Stimulated activated CD8-positive, alpha-beta memory T cell treated with anti-CD3 and anti-CD28 coated beads, Interleukin-15, amount 100 ng/mL, for 4 hours (primary cell): ENCODE data around the gene DDX41.
"Not testable (repeated sequence)": the region's sequence is repeated elsewhere in the genome, so short reads cannot be mapped to it uniquely, and the experiment has no call there.

ENCODE experiments used
- DNase-seq, 2 donors: peaks; one replicate each; pipeline ENCODE4 v3.0.0-alpha.2; 2020; ENCODE audit warnings: low read depth in 2 of 2

Gene DDX41

DNA sequence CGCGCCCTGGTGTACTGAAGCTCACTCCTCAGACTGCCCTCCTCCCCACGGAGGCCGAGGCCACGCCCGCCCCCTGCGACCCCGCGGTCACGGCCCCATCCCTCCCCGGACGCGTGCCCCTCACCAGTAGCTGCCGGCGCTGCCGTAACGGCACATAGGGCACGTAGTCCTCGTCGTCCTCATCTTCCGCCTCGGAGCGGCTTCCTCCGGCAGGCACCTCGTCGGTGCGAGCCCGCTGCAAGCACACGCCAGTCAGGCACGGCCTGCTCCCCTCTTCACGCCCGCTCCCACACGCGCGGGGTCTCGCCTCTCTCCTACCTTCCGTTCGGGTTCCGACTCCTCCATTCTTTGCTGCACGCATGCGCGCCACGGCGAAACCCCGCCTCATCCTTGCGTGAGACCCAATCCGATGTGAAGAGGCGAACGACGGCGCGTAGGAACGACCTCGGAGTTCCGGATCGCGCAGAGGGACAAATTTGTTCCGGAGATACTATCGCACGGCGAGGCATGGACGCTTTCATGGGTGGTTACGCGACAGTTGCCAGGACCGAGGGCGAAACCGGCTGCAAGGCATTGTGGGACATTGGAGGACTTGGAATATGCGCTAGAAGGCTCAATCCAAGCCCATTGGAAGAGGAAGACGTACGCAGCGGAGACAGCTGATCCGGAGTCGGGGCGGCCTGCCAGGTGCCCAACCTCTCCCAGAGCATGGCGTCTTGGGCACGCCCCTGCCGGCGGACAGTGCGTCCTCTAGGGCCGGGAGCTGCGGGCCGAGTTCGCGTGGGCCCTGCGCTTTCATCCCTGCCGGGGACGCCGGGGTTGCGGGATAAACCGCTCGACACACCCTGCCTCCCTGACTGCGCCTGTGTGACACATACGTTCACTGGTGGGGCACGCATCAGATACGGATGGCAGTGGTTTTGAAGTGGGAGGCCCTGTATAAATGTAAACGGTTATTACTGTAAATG is at the start of gene DDX41:
Gene DDX41, minus strand, starts transcription at position 361 of the 968 bp plus-strand sequence. Its CDS starts 16 bp downstream, at position 345.
- DNase-seq, result peak; percentile 92 to 93

DNA sequence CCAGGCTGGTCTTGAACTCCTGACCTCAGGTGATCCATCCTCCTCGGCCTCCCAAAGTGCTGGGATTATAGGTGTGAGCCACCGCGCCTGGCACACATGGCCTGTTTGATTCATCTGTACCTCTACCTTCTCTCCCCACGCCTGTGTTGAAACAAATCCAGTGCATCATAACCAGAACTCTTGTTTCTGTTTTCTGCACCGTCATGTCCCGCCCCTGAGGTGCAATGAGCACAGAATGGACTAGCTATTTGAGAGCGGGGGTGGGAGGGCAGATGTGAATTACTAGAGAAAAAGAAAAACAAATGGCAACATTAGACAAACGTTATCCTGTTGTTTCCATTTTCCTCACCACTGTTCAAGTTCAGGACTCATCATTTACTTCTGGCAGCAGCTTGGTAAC is 48.3 kb upstream of the DDX41 start:
- DNase-seq, result no peak

DNA sequence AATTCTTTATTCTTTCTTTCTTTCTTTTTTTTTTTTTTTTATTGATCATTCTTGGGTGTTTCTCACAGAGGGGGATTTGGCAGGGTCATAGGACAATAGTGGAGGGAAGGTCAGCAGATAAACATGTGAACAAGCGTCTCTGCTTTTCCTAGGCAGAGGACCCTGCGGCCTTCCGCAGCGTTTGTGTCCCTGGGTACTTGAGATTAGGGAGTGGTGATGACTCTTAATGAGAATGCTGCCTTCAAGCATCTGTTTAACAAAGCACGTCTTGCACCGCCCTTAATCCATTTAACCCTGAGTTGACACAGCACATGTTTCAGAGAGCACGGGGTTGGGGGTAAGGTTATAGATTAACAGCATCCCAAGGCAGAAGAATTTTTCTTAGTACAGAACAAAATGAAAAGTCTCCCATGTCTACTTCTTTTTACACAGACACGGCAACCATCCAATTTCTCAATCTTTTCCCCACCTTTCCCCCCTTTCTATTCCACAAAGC is 42.7 kb upstream of the DDX41 start:
- not testable (repeated sequence) for DNase-seq

DNA sequence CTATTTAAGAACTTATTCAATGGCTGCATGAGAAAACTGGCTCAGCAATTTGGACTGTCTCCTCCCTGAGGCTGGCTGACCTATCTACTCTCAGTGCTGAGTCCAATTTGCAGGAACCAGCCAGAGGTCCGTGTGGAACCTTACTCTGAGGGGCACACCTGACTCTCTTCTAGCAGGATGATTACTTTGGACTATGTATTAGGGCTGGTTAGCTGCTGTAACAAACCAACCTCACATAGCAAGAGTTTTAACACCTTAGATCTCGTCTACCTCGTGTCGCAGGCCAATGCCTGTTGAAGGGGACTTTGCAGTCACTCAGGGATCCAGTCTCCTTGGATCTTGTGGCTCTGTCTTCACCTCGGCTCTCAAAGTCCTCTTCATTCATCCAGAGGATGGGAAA is 41.0 kb upstream of the DDX41 start:
- no peak for DNase-seq

DNA sequence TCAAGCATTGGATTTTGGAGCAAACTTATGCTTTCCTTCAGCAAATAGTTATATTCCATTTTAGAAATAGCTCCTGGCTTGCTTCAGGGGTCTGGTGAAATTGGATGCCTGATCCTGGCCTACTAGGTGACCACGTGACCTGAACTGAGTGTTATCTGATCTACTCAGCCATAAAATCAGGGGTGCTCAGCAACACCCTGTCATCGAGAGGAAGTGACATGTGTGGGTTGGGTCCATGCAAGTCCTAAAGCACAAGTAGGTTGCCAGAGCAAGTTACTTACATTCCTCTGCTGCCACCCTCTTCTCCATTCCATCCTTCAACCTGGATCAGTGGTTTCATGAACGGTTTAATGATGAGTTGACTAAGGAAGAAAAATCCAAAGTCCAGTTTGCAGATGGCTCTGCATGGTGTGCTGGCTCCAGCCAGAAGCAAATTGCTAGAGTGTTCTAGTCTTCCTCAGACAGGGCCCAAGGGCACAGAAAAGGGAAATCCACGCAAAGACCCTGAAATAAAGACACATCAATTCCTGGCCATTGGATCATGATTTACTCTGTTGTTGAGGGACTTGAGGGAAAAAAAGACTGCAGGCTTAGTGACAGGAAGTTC is 40.4 kb upstream of the DDX41 start:
- DNase-seq, result no peak

DNA sequence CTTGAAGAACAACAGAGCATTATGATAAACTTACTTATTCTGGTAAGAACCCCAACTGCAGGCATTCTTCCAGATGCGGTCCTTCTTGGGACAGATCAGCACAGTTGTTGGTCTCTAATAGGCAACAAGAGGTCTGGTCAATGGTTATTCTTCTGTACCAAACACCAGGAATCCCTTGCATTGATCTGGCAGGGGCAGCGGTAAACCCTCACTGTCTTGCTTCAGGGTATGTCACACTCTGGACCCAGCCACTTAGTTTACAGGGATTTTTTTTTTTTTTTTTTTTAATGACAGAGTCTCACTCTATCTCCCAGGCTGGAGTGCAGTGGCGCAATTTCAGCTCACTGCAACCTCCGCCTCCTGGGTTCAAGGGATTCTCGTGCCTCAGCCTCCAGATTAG is 38.9 kb upstream of the DDX41 start:
- no peak for DNase-seq

DNA sequence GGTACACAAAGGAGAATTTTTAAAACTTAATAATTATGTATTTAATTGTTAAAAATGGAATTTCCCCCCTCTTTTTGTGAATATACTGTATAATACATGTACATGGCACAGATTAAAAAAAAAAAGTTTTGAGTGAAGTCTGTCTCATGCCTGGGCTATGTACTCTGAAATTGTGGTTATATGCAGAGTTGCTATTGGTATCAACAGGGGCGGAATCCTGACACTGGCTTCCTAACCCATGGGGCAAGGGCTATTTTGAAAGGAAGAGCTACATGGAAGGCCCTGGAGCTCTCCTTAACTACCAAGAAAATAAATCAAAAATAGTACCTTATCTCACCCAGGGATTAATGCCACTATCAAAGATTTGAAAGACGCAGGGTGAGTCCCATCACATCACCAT is 38.5 kb upstream of the DDX41 start:
- no peak for DNase-seq

DNA sequence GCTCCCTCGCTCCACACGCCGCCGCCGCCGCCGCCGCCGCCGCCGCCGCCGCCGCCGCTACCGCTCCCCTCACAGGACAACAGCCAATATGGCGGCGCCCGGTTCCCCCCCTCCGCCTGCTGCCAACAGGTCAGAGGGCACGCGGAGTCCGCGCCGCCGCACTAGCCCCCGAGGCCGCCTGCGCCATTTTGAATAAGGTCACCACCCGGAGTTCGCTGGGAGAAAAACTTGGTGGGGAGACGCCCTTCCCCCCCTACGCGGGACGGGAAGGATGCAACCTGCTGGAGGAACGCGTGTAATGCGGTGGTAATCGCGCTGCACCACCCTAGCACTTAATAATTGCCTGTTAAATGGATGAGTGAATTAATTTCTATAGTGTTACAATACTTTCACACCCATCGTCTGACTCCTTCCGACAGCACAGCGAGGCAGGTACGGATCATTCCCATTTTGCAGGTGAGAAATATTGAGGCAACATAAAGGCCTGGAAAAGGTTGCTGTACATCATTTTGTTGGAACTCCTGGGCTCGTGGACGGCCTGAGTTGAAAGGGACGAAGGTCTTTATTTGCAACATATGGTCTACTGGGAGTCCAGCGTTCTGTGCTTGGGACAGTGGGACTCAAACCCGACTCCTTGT is 37.8 kb upstream of the DDX41 start, which contains the start of gene FAM193B:
Gene FAM193B, minus strand, starts transcription at position 90 of the 638 bp plus-strand sequence. CDS start 105 bp downstream, outside the sequence.
- DNase-seq, result peak; percentile 86 to 89

DNA sequence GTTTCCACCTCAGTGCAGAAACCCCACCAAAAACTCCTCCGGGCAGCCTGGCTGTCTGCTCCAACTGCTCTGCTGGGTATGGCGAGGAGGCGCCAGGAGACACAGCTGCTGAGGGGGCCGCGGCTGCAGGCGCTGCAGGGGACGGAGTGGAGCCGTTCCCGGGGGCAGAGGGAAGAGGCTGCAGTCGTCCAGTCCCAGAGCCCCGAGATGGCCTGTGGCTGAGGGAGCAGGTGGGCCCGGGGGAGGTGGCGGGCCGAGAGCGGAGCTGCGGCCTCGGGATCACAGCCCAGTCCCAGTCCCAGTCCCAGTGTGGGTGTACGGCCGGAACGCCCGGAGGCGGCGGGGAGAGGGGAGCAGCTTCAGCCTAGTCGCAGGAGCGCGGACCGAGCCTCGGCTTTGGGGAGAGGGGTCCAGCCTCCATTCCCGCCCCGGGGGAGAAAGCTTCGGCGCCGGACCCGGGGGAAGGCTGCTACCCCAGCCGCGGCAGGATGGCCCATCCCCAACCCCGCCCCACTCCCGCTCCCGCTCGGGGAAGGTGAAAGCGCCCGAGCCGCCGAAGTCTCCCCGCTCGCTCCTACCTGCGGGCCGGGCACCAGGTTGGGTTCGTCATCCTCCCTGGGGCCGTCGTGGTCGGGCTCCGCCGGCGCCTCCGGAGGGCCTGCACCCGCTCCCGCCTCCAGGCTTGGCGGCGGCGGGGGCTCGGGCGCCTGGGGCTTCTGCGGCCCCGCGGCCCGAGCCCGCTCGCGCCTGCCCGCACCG is 37.1 kb upstream of the DDX41 start:
- DNase-seq, result peak; percentile 7

DNA sequence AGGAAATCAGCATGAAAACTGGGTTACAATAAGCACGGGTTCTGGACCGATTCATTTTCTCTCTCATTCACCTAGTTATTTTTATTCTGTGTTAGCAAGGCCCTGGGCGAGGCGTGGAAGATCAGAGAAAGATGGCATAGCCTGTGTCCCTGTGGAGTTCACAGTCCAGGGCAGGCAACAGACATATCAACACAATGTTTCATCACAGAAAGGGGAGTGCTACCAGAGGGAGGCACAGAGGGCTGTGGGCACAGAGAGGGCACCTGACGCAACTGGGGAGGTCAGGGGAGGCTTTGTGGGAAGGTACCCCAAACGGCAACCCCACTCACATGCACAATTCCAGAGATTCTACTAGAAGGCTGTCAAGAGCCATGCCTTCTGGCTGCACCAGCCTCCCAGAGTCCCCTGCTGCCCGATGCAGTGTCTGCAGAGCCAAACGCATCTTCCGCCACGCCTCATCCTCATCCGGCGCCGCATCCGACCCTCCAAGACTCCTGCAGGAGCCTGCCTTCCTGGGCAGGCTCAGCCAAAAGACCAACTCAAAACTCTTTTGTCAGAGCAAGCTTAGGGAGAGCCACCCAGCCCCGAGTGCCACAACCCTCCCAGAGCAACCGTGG is 36.2 kb upstream of the DDX41 start:
- DNase-seq, result no peak

DNA sequence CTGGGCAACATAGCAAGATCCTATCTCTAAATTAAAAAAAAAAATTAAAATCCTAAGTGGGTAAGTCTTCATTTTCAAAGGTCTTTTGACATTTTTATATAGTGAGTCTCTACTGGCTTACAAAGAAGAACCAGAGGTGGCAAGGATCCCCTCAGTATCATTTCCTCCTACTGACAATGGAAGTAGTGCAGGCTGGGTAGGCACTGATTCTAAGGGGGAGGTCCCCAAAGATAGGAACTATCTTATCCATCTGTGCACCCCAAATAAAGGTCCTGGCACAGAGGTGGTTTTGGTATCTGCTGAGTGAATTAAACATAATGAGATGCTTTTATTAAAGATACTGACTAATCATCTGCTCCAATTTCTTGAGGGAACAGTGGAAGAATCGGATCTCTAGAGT is 33.4 kb upstream of the DDX41 start:
- DNase-seq, result no peak

DNA sequence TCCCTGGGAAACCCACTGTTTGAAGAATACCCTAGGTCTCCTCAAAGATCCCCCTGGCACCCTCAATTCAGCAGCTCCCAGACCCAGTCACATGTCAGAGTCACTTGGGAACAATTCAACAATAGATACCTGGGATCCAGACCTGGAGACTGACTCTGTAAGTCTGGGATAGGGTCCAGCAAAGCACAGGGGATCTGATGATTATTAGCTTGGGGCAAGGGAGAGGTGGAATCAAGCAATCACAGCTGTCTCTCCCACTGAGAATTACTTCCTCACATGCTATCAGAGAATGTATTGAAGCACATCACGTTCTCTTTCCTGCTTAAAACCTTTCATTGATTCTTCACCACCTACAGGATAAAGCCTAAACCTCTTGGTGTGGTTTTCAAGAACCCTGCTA is 31.7 kb upstream of the DDX41 start:
- DNase-seq, result no peak

DNA sequence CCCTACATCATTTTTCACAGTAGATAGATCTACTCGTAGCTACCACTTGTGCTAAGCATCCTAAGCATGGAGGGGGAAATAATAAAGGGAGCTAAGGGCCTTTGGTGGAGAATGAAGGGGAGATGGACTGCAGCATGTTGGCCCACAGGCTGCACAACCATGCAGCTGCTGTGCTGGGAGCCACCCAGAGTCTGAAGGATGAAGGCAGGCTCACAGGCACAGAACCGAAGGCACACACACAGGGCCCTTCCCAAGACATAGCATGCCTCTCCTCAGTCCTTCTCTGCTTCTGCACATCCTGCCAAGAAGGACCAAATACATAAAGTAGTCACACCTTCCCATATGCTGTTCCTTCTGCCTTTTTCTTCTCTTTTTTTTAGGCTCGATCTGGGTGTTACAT is 31.0 kb upstream of the DDX41 start:
- DNase-seq, result no peak

DNA sequence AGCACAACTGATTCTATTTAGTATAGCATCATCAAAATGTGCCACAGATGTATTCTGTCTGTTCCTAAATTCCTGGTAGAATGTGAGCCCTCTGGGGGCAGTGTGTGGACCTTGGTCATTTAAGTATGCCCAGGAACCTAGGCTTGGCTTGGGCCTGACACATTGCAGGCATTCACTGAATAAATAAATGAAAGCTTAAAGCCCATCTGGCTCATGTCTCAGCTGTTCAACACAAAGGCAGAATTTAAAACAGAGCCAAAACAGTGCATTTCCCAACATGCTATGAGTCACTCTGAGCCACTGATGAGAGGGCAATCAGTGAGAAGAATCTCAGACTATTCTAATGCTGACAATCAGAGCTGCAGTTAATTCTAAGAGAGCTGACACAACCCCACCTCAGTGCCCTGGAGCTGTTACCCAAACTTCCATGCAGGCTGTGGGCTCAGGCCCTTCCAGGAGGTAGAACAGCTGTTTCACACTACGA is 29.5 kb upstream of the DDX41 start:
- no peak for DNase-seq

DNA sequence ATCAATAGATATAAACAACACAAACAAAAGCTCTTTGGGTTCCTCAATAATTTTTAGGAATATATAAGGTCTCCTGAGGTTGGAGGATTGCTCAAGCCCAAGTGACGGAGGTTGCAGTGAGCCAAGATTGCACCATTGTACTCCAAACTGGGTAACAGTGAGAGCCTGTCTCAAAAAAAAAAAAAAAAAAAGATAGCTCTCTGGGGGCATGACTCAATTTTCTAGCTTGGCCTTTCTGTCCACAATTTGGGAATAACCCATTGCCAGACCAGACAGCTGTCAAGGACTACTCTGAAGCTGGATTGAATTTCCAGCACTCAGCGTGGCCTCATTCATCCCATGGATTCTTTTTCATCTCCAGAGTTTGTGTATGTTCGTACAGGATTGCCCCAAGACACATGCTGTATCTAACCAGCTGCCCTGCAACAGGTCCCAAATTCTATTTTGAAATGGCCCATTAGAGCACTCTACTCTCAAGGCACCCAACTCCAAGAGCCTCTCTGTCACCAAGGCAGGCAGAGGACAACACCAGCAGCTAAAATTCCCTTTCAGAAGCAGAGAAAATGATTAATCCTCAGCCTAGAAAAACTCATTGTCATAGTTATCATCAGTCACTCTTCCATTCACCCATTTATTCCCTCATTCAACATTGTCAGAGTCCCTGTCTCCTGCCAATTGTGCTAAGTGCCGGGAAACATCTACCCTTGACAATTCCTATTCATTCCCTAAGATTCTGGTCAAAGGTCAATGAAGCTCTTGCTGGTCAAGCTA is 28.9 kb upstream of the DDX41 start:
- no peak for DNase-seq

DNA sequence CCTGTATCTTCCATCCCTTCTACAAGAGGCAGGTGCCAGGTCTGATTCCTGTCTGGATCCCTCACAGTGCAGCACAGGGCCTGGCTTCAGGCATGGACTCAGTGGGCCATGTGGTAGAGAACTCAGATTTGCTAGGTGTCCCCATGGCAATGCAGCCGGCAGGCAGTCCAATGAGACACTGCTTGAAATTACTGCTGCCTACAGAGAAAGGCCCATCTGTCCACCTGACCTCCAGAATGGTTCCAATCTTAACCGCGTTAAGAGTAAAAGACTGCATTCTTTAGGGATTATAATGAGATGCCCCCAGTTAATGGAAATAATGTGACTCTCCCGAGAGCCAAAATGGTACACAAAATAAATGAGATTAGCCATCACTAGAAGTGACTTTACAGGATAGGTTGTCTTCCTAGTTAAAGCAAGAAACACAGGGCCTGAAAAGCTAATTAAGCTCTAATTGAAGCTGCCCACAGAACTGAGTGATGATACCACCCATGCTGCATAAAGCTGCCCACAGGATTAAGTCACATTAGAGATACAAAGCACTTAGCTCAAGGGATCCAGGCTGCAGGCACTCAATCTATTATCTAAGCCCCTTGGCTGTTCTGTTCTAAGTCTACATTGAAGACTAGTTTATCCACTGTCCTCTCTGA is 26.2 kb upstream of the DDX41 start:
- no peak for DNase-seq

DNA sequence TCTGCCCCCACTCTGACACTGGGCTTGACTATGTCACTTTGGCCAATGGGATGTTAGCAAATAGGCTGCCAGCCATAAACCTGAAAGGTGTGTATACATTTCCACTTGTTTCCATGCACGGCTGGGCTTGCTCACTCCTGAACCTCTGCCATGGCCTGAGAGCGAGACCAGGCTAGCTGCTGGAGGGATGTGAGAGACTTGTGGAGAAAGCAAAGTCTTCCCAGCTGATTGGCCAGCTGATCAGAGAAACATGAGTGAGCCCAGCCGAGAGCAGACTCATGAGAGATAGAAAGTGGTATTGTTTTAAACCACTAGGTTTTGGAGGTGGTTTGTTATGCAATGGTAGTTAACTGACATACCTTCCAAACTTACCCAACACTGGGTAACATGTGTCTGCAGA is 23.7 kb upstream of the DDX41 start:
- DNase-seq, result no peak

DNA sequence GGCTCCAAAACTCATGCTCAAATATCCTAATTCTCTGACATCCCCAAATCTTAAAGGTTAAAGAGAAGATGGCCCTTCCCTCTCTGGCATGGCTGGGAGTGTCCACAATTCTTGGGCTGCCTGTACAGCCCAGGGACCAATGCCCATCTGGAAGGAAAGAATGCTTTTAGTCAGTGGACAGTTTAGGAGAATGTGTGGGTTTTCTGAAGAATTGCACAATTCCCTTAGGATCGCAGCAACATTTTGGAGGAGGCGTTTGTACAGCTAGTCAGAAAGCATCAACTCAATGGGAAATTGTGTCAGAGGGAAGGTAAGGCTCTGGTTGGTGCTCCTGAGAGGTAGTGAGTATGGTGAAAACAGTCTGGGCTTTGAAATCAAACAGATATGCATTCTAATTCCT is 22.6 kb upstream of the DDX41 start:
- DNase-seq, result no peak

DNA sequence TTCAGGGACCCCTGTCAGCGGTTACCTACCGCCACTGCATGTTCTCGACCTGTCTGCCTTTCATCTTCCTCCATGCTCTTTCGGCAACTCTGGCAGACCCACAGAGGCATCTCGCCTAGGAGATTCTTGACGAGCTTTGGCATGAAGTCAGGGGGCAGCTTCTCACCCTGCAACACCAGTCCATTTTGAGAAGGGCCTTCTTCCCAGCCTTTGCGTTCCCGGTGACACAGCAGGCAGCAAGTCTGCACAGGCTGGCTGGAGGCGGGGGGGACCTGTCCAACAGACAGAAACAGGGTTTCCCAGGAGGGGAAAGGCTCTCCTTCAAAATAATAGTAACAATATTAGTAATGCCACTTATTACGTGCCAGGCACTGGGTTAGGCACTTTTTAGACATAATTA is 22.1 kb upstream of the DDX41 start:
- DNase-seq, result no peak
